SU-DHL-6 (cell line): ENCODE results near the gene SDC1.

Experiments used
- H2AFZ ChIP-seq: fragments of 200-600 bp; sonication (generic); 2 replicates; pipeline ENCODE4 v1.6.1; 2014; ENCODE audit warnings: low read depth, mild to moderate bottlenecking, moderate library complexity, mixed read lengths, antibody characterized with exemption, low read length; ENCODE audit not compliant: severe bottlenecking
- H3F3A ChIP-seq: fragments of 200-600 bp; shearing (Covaris generic); 2 replicates; pipeline ENCODE4 v1.6.0; 2016; ENCODE audit warnings: antibody characterized with exemption, mild to moderate bottlenecking; ENCODE audit not compliant: insufficient read depth
- H3K27ac ChIP-seq: fragments of 200-600 bp; sonication (generic); 2 replicates; pipeline ENCODE4 v1.5.1; 2016; ENCODE audit warnings: low read depth, mild to moderate bottlenecking, low read length, moderate library complexity, mixed read lengths
- H3K27me3 ChIP-seq: fragments of 200-600 bp; sonication (generic), shearing (Covaris generic); 2 replicates; pipeline ENCODE4 v1.6.0; 2014; ENCODE audit warnings: mild to moderate bottlenecking, low read length
- H3K36me3 ChIP-seq: fragments of 200-600 bp; sonication (generic); 2 replicates; pipeline ENCODE4 v1.6.1; 2014; ENCODE audit warnings: mild to moderate bottlenecking, low read length, mixed read lengths
- H3K4me2 ChIP-seq: fragments of 300-600, 200-600 bp; shearing (Covaris generic), sonication (generic); 2 replicates; pipeline ENCODE4 v1.6.0; 2014; ENCODE audit warnings: low read length, low read depth, mild to moderate bottlenecking; ENCODE audit not compliant: poor library complexity, severe bottlenecking
- H3K4me3 ChIP-seq: fragments of 200-600 bp; sonication (generic); 2 replicates; pipeline ENCODE4 v1.5.1; 2014; ENCODE audit warnings: antibody characterized with exemption, low read length, mild to moderate bottlenecking, mixed read lengths; ENCODE audit not compliant: insufficient read depth, poor library complexity, severe bottlenecking
- H3K79me2 ChIP-seq: fragments of 200-600 bp; sonication (generic); 2 replicates; pipeline ENCODE4 v1.6.1; 2014; ENCODE audit warnings: mild to moderate bottlenecking, low read length, moderate library complexity; ENCODE audit not compliant: insufficient read depth
- H3K9ac ChIP-seq: fragments of 200-600 bp; sonication (generic); 2 replicates; pipeline ENCODE4 v1.7.0; 2014; ENCODE audit warnings: mild to moderate bottlenecking, low read length
- H3K9me2 ChIP-seq: fragments of 200-600 bp; sonication (generic); replicated peaks from 2 replicates; pipeline ENCODE4 v1.6.1; 2014; ENCODE audit warnings: low read length; ENCODE audit not compliant: insufficient read depth
- H3K9me3 ChIP-seq: fragments of 200-600 bp; sonication (generic); 2 replicates; pipeline ENCODE4 v1.6.1; 2014; ENCODE audit warnings: low read length, mixed read lengths; ENCODE audit not compliant: insufficient read depth
- H4K20me1 ChIP-seq: fragments of 200-600 bp; sonication (generic); 2 replicates; pipeline ENCODE4 v1.6.1; 2014; ENCODE audit warnings: low read depth, mild to moderate bottlenecking, antibody characterized with exemption, low read length, moderate library complexity, mixed read lengths
- EZH2phosphoT487 ChIP-seq: fragments of 200-600 bp; sonication (generic), shearing (Covaris generic); conservative IDR thresholded peaks from 2 replicates; pipeline ENCODE4 v1.6.1; 2018; ENCODE audit warnings: mild to moderate bottlenecking, antibody characterized with exemption, low read length, moderate library complexity, mixed read lengths
- TF ChIP-seq, protein P1 (sequence below): fragments of 200-600 bp; sonication (generic); IDR thresholded peaks from one replicate; pipeline ENCODE4 v1.5.1; 2017; ENCODE audit warnings: antibody characterized with exemption, mild to moderate bottlenecking, low read length, moderate library complexity; ENCODE audit not compliant: insufficient read depth, poor library complexity, severe bottlenecking

SDC1 gene

DNA sequence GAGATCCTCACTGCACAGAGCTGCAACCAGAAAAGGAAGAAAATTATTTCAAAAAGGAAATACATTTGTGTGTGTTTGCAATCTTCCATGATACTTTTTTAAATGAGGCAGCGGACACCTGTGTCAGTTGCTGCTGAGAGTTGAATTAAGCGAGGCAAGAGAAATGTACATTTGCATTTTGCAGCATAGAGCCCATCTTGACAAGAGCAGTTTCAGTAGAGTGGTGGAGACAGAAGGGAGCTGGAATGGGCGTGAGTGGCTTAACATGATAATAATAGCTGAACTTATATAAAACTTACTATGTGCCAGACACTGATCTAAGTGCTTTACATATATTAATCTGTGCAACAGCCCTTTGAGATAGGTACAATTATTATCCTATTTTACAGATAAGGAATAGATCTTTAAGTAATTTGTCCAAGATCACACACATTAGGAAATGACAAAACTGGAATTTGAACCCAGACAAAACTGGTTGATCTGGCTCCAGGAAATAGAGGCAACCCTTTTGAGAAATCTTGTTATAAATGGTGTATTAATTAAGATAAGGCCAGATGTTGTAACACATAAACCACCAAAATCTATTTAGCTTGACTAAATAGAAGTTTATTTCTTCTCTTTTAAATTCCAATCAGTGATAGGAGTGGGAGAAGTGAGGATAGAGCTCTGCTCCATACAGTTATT lies 68.7 kb downstream of the SDC1 start:
- no peak overlapping the region for H3K9ac ChIP-seq
- H2AFZ ChIP-seq = no peak overlapping the region
- no peaks in the 10 kb centered on the region for H3K9me3 ChIP-seq
- no peak overlapping the region for H3K27ac ChIP-seq
- H3K4me2 ChIP-seq = no peak overlapping the region
- H4K20me1 ChIP-seq = no peaks in the 10 kb centered on the region
- H3K36me3 ChIP-seq = no peaks in the 10 kb centered on the region
- H3K79me2 ChIP-seq = no peaks in the 10 kb centered on the region
- H3K4me3 ChIP-seq = no peak overlapping the region
- no peak for TF ChIP-seq EZH2phosphoT487
- TF ChIP-seq, protein P1, sequence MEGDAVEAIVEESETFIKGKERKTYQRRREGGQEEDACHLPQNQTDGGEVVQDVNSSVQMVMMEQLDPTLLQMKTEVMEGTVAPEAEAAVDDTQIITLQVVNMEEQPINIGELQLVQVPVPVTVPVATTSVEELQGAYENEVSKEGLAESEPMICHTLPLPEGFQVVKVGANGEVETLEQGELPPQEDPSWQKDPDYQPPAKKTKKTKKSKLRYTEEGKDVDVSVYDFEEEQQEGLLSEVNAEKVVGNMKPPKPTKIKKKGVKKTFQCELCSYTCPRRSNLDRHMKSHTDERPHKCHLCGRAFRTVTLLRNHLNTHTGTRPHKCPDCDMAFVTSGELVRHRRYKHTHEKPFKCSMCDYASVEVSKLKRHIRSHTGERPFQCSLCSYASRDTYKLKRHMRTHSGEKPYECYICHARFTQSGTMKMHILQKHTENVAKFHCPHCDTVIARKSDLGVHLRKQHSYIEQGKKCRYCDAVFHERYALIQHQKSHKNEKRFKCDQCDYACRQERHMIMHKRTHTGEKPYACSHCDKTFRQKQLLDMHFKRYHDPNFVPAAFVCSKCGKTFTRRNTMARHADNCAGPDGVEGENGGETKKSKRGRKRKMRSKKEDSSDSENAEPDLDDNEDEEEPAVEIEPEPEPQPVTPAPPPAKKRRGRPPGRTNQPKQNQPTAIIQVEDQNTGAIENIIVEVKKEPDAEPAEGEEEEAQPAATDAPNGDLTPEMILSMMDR = no peak
- no peaks in the 10 kb centered on the region for H3K9me2 ChIP-seq
- no peaks in the 10 kb centered on the region for H3K27me3 ChIP-seq
- no peaks in the 10 kb centered on the region for H3F3A ChIP-seq

DNA sequence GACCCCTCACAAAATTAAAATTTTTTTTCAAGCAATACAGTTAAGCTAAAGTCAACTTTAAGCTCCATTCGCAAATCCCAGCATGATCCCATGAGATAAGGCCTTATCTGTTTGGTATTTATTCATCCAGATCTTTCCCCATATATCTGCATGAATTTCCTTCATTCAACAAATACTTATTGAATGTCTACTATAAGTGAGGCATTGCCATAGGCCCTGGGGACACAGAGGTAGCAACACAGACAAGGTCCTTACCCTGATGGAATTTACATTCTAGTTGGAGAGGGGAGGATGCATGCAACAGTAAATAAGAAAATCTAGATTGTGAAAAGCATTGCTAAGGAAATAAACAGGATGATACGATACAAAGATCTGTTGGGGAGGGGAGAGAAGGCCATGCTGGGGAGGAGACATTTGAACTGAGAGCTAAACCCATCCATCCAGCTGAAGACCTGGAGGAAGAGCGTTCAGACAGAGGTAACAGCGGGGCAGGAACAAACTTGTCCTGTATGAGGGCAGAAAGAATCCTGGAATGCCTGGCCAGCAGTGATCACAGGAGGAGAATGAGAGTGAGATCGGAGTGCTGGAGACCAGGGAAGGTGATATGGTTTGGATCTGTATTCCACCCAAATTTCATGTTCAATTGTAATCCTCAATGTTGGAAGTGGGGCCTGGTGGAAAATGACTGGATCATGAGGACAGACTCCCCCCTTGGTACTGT lies 71.6 kb downstream of the SDC1 start:
- H3K9me2 ChIP-seq = no peaks in the 10 kb centered on the region
- TF ChIP-seq EZH2phosphoT487 = no peak
- TF ChIP-seq, protein P1 = no peak
- no peaks in the 10 kb centered on the region for H3K79me2 ChIP-seq
- H3K27ac ChIP-seq = no peak overlapping the region
- no peaks in the 10 kb centered on the region for H3K27me3 ChIP-seq
- no peaks in the 10 kb centered on the region for H3F3A ChIP-seq
- no peak overlapping the region for H3K4me2 ChIP-seq
- no peaks in the 10 kb centered on the region for H4K20me1 ChIP-seq
- H3K36me3 ChIP-seq = no peaks in the 10 kb centered on the region
- no peaks in the 10 kb centered on the region for H3K9me3 ChIP-seq
- no peak overlapping the region for H2AFZ ChIP-seq
- no peak overlapping the region for H3K4me3 ChIP-seq
- no peak overlapping the region for H3K9ac ChIP-seq

DNA sequence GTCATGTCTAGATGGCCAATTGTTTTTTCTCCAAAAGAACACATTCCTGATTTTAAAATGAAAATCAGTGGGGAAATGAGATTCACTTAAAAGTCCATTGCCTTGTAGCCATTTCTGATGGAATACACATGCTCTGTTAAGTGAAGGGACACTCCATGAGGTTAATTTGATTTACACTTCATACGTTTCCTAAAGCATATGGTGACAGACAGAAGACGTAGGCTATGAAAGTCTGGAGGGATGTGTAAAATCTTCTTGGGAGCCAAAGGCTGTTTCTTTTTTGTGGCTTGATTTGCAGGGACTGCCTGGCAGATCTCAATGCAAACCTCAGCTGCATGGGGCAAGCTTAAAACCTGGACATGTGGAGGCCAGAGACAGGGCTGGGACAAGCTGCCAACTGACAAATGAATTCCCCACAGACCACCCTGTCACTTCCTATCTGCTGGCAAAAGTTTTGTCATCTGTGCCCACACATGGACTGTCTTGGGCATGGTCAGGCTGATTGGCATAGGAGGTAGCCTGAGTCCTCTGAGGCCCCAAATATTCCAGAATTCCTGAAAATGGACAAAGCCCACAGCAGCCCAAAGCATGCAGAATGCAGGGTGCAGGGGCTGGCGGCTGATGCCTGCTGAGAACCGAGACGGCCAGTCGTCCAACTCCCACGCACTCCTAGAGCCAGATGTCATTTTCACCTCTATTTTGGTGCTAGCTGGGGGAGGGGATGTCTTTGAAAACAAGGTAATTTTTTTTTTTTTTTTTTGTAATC lies 73.9 kb downstream of the SDC1 start:
- Histone ChIP-seq H4K20me1 (no peaks in the 10 kb centered on the region), H2AFZ (no peak overlapping the region), H3K27ac (no peak overlapping the region), H3K36me3 (no peaks in the 10 kb centered on the region), H3K9me3 (no peaks in the 10 kb centered on the region), H3K27me3 (no peaks in the 10 kb centered on the region), H3F3A (no peaks in the 10 kb centered on the region), H3K9ac (no peak overlapping the region), H3K4me2 (no peak overlapping the region), H3K9me2 (no peaks in the 10 kb centered on the region), H3K4me3 (no peak overlapping the region), H3K79me2 (no peaks in the 10 kb centered on the region)
- no peak for TF ChIP-seq EZH2phosphoT487
- TF ChIP-seq, protein P1 = no peak
